Tibial nerve (tissue), 4 donors: Measurements from ENCODE around the gene UBN2. TPM values are rescaled to one million over a fixed set of nuclear protein-coding genes. Genes with fewer than 3 reads are reported as not detected.
A peak's percentile ranks its signal among the peaks of the same experiment; 100 is the strongest.

ENCODE experiments used
- DNase-seq, 2 donors: peaks; one replicate each; pipeline ENCODE4 v3.0.0-alpha.2; 2019; ENCODE audit warnings: low spot score in 2 of 2
- H3K27ac ChIP-seq, 4 donors: fragments of 200-600 bp; sonication (generic) in 3 of 4; one replicate each; pipeline ENCODE4 v1.5.1; 2017 to 2019; ENCODE audit warnings: mild to moderate bottlenecking in 1 of 4
- H3K27me3 ChIP-seq, 2 donors: fragments of 200-600 bp; sonication (generic) in 1 of 2; one replicate each; pipeline versions ENCODE4 v1.5.1 to v1.6.0; 2017 to 2019
- H3K36me3 ChIP-seq, 3 donors: fragments of 200-600 bp; sonication (generic); one replicate each; pipeline ENCODE4 v1.5.1; 2018 to 2019
- H3K4me1 ChIP-seq, 4 donors: fragments of 200-600 bp; sonication (generic) in 3 of 4; one replicate each; pipeline ENCODE4 v1.5.1; 2017 to 2019
- H3K4me3 ChIP-seq, 4 donors: fragments of 200-600 bp; sonication (generic) in 3 of 4; one replicate each; pipeline ENCODE4 v1.5.1; 2017 to 2019; ENCODE audit warnings: mild to moderate bottlenecking in 1 of 4, moderate library complexity in 1 of 4
- H3K9me3 ChIP-seq, 4 donors: fragments of 200-600 bp; sonication (generic) in 3 of 4; one replicate each; pipeline ENCODE4 v1.5.1; 2017 to 2019
- CTCF ChIP-seq, 5 experiments: fragments of 200-600 bp in 3 of 5; fragments of 450-650 bp in 2 of 5; sonication (generic) in 3 of 5; IDR thresholded peaks; one replicate each; pipeline ENCODE4 v1.5.1; 2016 to 2019; ENCODE audit warnings: antibody characterized with exemption in 5 of 5, mild to moderate bottlenecking in 3 of 5, moderate library complexity in 2 of 5
- EP300 ChIP-seq, 2 donors: sonication (generic); formaldehyde crosslinking; IDR thresholded peaks; one replicate each; pipeline ENCODE4 v1.6.1; 2017; ENCODE audit warnings: antibody characterized with exemption in 2 of 2, mild to moderate bottlenecking in 1 of 2
- POLR2A ChIP-seq, 2 donors: fragments of 450-650 bp; IDR thresholded peaks; one replicate each; pipeline ENCODE4 v1.6.1; 2017; ENCODE audit warnings: antibody characterized with exemption in 2 of 2, mild to moderate bottlenecking in 2 of 2, moderate library complexity in 2 of 2
- WGBS, 2 donors: methylation state at CpG; one replicate each; pipeline ENCODE4 v1.1.5; 2018; 5-methylcytosine and 5-hydroxymethylcytosine counted together
- total RNA-seq, 4 donors: library from RNA; depleted of rRNA; stranded (reverse); fragments of >200 nt; gene quantifications; one replicate each; pipeline ENCODE4 v1.1.0, GENCODE V29; 2016

UBN2 gene
- 10 to 100 TPM; 16.7 to 20.9 (median 19.2) TPM for total RNA-seq

- Histone ChIP-seq H3K27ac (peak within 1 kb of the TSS; percentile 84 to 95 (median 92)), H3K4me1 (peaks cover 0 to 46% (median 10%) of the 10 kb centered on the region in 4 donors), H3K9me3 (no peaks in the 10 kb centered on the region), H3K36me3 (no peaks in the 10 kb centered on the region), H3K27me3 (no peaks in the 10 kb centered on the region), H3K4me3 (peak within 1 kb of the TSS; percentile 70 to 99 (median 90))
- DNase-seq, result peak; percentile 88 to 91
- WGBS, 2 donors, result 1% methylated on average over 61 to 62 of the region's 63 CpGs
- TF ChIP-seq POLR2A (IDR thresholded peaks at IDR 0.05) (peak; percentile 38 to 76), CTCF (IDR thresholded peaks at IDR 0.05) (peak in 2 of 5 experiments; percentile 13 to 25), EP300 (IDR thresholded peaks at IDR 0.05) (peak; percentile 89 to 95)
Measured at GRCh38 chr7:139230774-139231512, at the start of gene UBN2. UBN2 (plus strand) TSS chr7:139231237; CDS start chr7:139231485, 248 bp downstream.

GRCh38 chr7:139181404-139181803 lies 49.6 kb upstream of the UBN2 start:
- H3K4me3 ChIP-seq, result no peak overlapping the region
- no peaks in the 10 kb centered on the region for H3K9me3 ChIP-seq
- WGBS, 2 donors, result 93 to 95% methylated on average over 2 of the region's 2 CpGs
- H3K27me3 ChIP-seq, result no peaks in the 10 kb centered on the region
- no peak overlapping the region for H3K27ac ChIP-seq
- no peaks in the 10 kb centered on the region for H3K4me1 ChIP-seq
- H3K36me3 ChIP-seq, result peaks cover 0 to 79% (median 0%) of the 10 kb centered on the region in 3 donors
- no peak for DNase-seq
- TF ChIP-seq EP300 (IDR thresholded peaks at IDR 0.05) (no peak), POLR2A (IDR thresholded peaks at IDR 0.05) (no peak), CTCF (IDR thresholded peaks at IDR 0.05) (no peak)

- H3K4me1 ChIP-seq, result no peaks in the 10 kb centered on the region
- H3K27ac ChIP-seq, result no peak overlapping the region
- no peak for DNase-seq
- no peak overlapping the region for H3K4me3 ChIP-seq
- H3K27me3 ChIP-seq, result no peaks in the 10 kb centered on the region
- no peak for TF ChIP-seq POLR2A (IDR thresholded peaks at IDR 0.05)
- TF ChIP-seq CTCF (IDR thresholded peaks at IDR 0.05), result no peak
- TF ChIP-seq EP300 (IDR thresholded peaks at IDR 0.05), result no peak
- 24 to 27% methylated on average over 1 of the region's 1 CpG for WGBS, 2 donors
- H3K36me3 ChIP-seq, result peaks cover 0 to 86% (median 0%) of the 10 kb centered on the region in 3 donors
- no peaks in the 10 kb centered on the region for H3K9me3 ChIP-seq
Measured at GRCh38 chr7:139182363-139182762, 48.7 kb upstream of the UBN2 start.

- DNase-seq, result no peak
- Histone ChIP-seq H3K27ac (no peak overlapping the region), H3K27me3 (no peaks in the 10 kb centered on the region), H3K4me3 (no peak overlapping the region), H3K4me1 (no peaks in the 10 kb centered on the region), H3K36me3 (peaks cover 0 to 82% (median 0%) of the 10 kb centered on the region in 3 donors), H3K9me3 (no peaks in the 10 kb centered on the region)
- WGBS, 2 donors, result 53 to 59% methylated on average over 2 of the region's 2 CpGs
- TF ChIP-seq CTCF (IDR thresholded peaks at IDR 0.05) (no peak), EP300 (IDR thresholded peaks at IDR 0.05) (no peak), POLR2A (IDR thresholded peaks at IDR 0.05) (no peak)
Measured at GRCh38 chr7:139183251-139183650, 47.8 kb upstream of the UBN2 start.

- H3K27ac ChIP-seq, result no peak overlapping the region
- H3K36me3 ChIP-seq, result peaks cover 0 to 82% (median 0%) of the 10 kb centered on the region in 3 donors
- no peaks in the 10 kb centered on the region for H3K27me3 ChIP-seq
- no peaks in the 10 kb centered on the region for H3K4me1 ChIP-seq
- H3K9me3 ChIP-seq, result no peaks in the 10 kb centered on the region
- TF ChIP-seq POLR2A (IDR thresholded peaks at IDR 0.05) (no peak), CTCF (IDR thresholded peaks at IDR 0.05) (no peak), EP300 (IDR thresholded peaks at IDR 0.05) (no peak)
- no peak overlapping the region for H3K4me3 ChIP-seq
- WGBS, 2 donors, result 77 to 78% methylated on average over 7 of the region's 7 CpGs
- DNase-seq, result no peak
Measured at GRCh38 chr7:139183878-139184338, 47.1 kb upstream of the UBN2 start.
